GM12892 (cell line): Measurements from ENCODE around the gene SPATA6L.

Experiments
- DNase-seq: peaks from one replicate; pipeline ENCODE4 v3.0.0; 2011; ENCODE audit not compliant: insufficient read length
- FAIRE-seq: peaks from 2 replicates; lab custom pipeline; 2011; peaks lifted over from hg19 to GRCh38; lab: Jason Lieb, UNC
- POLR2A ChIP-seq: IDR thresholded peaks from 2 replicates; pipeline ENCODE4 v1.6.1; 2011; ENCODE audit warnings: low read depth, low read length, control low read depth
- POLR2AphosphoS5 ChIP-seq: IDR thresholded peaks from 2 replicates; pipeline ENCODE4 v1.6.1; 2011; ENCODE audit warnings: low read depth, low read length, control low read depth
- TAF1 ChIP-seq: IDR thresholded peaks from 2 replicates; pipeline ENCODE4 v1.6.1; 2011; ENCODE audit warnings: low read depth, mild to moderate bottlenecking, control low read depth, low read length, borderline replicate concordance

SPATA6L gene

GRCh38 chr9:4575997-4576396 lies 90.3 kb downstream of the SPATA6L start:
- TF ChIP-seq POLR2AphosphoS5 (no peak), TAF1 (no peak), POLR2A (no peak)
- DNase-seq (no peak), FAIRE-seq (no peak)

- no peak for TF ChIP-seq TAF1
- no peak for TF ChIP-seq POLR2AphosphoS5
- no peak for TF ChIP-seq POLR2A
- FAIRE-seq (peak; percentile 14), DNase-seq (no peak)
These were observed 91.5 kb downstream of the SPATA6L start for GRCh38 chr9:4574657-4575243.

GRCh38 chr9:4573634-4574389 lies 92.5 kb downstream of the SPATA6L start:
- no peak for TF ChIP-seq TAF1
- no peak for TF ChIP-seq POLR2AphosphoS5
- no peak for TF ChIP-seq POLR2A
- FAIRE-seq = no peak
- DNase-seq = no peak

- DNase-seq = no peak
- FAIRE-seq = no peak
- TF ChIP-seq TAF1 (no peak), POLR2AphosphoS5 (no peak), POLR2A (no peak)
These were observed 93.1 kb downstream of the SPATA6L start for GRCh38 chr9:4573176-4573575.

- no peak for FAIRE-seq
- TF ChIP-seq POLR2A (no peak), POLR2AphosphoS5 (no peak), TAF1 (no peak)
These were observed 94.0 kb downstream of the SPATA6L start for GRCh38 chr9:4572184-4572826.

GRCh38 chr9:4569101-4569500 lies 97.2 kb downstream of the SPATA6L start:
- no peak for FAIRE-seq
- TF ChIP-seq POLR2A = no peak
- TF ChIP-seq POLR2AphosphoS5 = no peak
- TF ChIP-seq TAF1 = no peak
- no peak for DNase-seq

More at GRCh38 chr9:4572184-4572826, 94.0 kb downstream of the SPATA6L start:
- no peak for DNase-seq

GRCh38 chr9:4567601-4568000 lies 98.7 kb downstream of the SPATA6L start:
- FAIRE-seq = no peak
- TF ChIP-seq POLR2AphosphoS5 (no peak), TAF1 (no peak), POLR2A (no peak)

GRCh38 chr9:4566806-4567205 lies 99.5 kb downstream of the SPATA6L start:
- FAIRE-seq (no peak), DNase-seq (no peak)
- TF ChIP-seq TAF1 (no peak), POLR2A (no peak), POLR2AphosphoS5 (no peak)

More at GRCh38 chr9:4567601-4568000, 98.7 kb downstream of the SPATA6L start:
- DNase-seq = no peak

- TF ChIP-seq TAF1 = no peak
- TF ChIP-seq POLR2AphosphoS5 = no peak
- no peak for TF ChIP-seq POLR2A
- DNase-seq (no peak), FAIRE-seq (no peak)
These were observed 103.2 kb downstream of the SPATA6L start for GRCh38 chr9:4563105-4563504.

GRCh38 chr9:4559261-4560182 lies 106.8 kb downstream of the SPATA6L start:
- FAIRE-seq (peak; percentile 85), DNase-seq (no peak)
- TF ChIP-seq POLR2A = peak; percentile 26; the same call in 1 of the 2 replicates
- TF ChIP-seq TAF1 = no peak; the same call in 1 of the 2 replicates

- FAIRE-seq (peak; percentile 57), DNase-seq (no peak)
These were observed 107.8 kb downstream of the SPATA6L start for GRCh38 chr9:4558371-4558998.

More at GRCh38 chr9:4558371-4558998, 107.8 kb downstream of the SPATA6L start:
- no peak for TF ChIP-seq TAF1
- TF ChIP-seq POLR2AphosphoS5 = no peak
- TF ChIP-seq POLR2A = no peak
